Adrenal gland (tissue), 12 donors: ENCODE measurements around the gene SELENOT. TPM values are rescaled to one million over a fixed set of nuclear protein-coding genes. Genes with fewer than 3 reads are reported as not detected.

ENCODE experiments used
- DNase-seq, 7 donors: peaks; one replicate each; pipeline ENCODE4 v3.0.0-alpha.2; 2019 to 2020
- H3K27ac ChIP-seq, 5 donors: fragments of 200-600 bp; sonication (generic) in 4 of 5; 1 replicate in 3 of 5; 2 replicates in 2 of 5; pipeline versions ENCODE4 v1.5.1 to v1.8.0; 2016 to 2020; ENCODE audit warnings: mild to moderate bottlenecking in 1 of 5
- H3K27me3 ChIP-seq: fragments of 200-600 bp; 2 replicates; pipeline ENCODE4 v1.8.0; 2021
- H3K36me3 ChIP-seq, 2 donors: fragments of 200-600 bp; replicated peaks in 1 of 2; 1 replicate in 1 of 2; 2 replicates in 1 of 2; pipeline versions ENCODE4 v1.5.1 to v1.8.0; 2018 to 2022
- H3K4me1 ChIP-seq, 2 donors: fragments of 200-600 bp; replicated peaks in 1 of 2; 1 replicate in 1 of 2; 2 replicates in 1 of 2; pipeline versions ENCODE4 v1.5.1 to v1.8.0; 2018 to 2021
- H3K4me3 ChIP-seq, 4 donors: fragments of 200-600 bp; sonication (generic) in 3 of 4; one replicate each; pipeline ENCODE4 v1.5.1; 2016 to 2018
- H3K9me3 ChIP-seq, 3 donors: fragments of 200-600 bp; sonication (generic) in 1 of 3; replicated peaks in 1 of 3; 1 replicate in 2 of 3; 2 replicates in 1 of 3; pipeline versions ENCODE4 v1.5.1 to v1.8.0; 2016 to 2021
- POLR2A ChIP-seq, 2 donors: fragments of 450-650 bp; IDR thresholded peaks; one replicate each; pipeline ENCODE4 v1.6.1; 2017; ENCODE audit warnings: antibody characterized with exemption in 2 of 2, mild to moderate bottlenecking in 2 of 2, moderate library complexity in 1 of 2
- WGBS, 4 donors: extraction: QIAGEN DNeasy Blood & Tissue Kit in 2 of 4; methylation state at CpG; one replicate each; pipeline versions ENCODE4 v1.1.5 to v1.1.7; 2013 to 2017; 5-methylcytosine and 5-hydroxymethylcytosine counted together
- intact Hi-C, 2 donors: fragments of 100-400 bp; cut with DNase I; formaldehyde crosslinking; loops; one replicate each; pipeline versions ENCODE4 v1.14.1 to v1.15.0; 2022 to 2023
- polyA plus RNA-seq, 3 donors: library from polyadenylated mRNA; stranded (reverse); fragments of 200-250 nt in 2 of 3; fragments of 350-450 nt in 1 of 3; fragmentation: Illumina TruSeq in 1 of 3; extraction: RNeasy Lipid Tissue Mini Kit (QIAGEN cat#74804) in 1 of 3; gene quantifications; one replicate each; pipeline ENCODE4 v1.2.3, GENCODE V29; 2013 to 2014
- total RNA-seq, 9 donors: library from RNA; depleted of rRNA in 4 of 9; stranded (reverse); fragments of >200 nt in 4 of 9; fragments of 120-200 nt in 1 of 9; fragmentation: NEBNext Ultra II Directional in 1 of 9; extraction: Animal tissue kit (Norgen Biotek cat#: 25700) in 1 of 9; gene quantifications; one replicate each; pipeline versions ENCODE4 v1.1.0 to v1.2.4, GENCODE V29; 2013 to 2023
- TF ChIP-seq, protein P1 (sequence below), 6 experiments: fragments of 450-650 bp in 4 of 6; fragments of 200-600 bp in 2 of 6; sonication (generic) in 1 of 6; IDR thresholded peaks; 1 replicate in 5 of 6; 2 replicates in 1 of 6; pipeline versions ENCODE4 v1.5.1 to v1.8.0; 2016 to 2021; ENCODE audit warnings: antibody characterized with exemption in 6 of 6, mild to moderate bottlenecking in 2 of 6, moderate library complexity in 1 of 6
- donor health status: healthy with polysubstance abuse.
- donor health status: Bipolar disorder and iron deficiency.
- donor health status: DM: yes; HTN: yes; CAD: no.
- donor health status: DM: no; HTN: no; CAD: no.
- donor health status: DM: no; HTN: no; CAD: no.
- donor health status: DM: yes; HTN: yes; CAD: no.

SELENOT gene
- total and polyA plus RNA-seq, 12 donors: 19.4 to 323 (median 151) TPM

- Histone ChIP-seq H3K36me3 (peaks cover 0 to 48% of the 10 kb centered on the region in 2 donors), H3K9me3 (peaks cover 0 to 4% (median 0%) of the 10 kb centered on the region in 3 donors), H3K4me3 (no peak overlapping the region), H3K27ac (no peak overlapping the region), H3K4me1 (peaks cover 0 to 13% of the 10 kb centered on the region in 2 donors), H3K27me3 (no peaks in the 10 kb centered on the region)
- DNase-seq: no peak
- TF ChIP-seq POLR2A (IDR thresholded peaks at IDR 0.05): no peak
- TF ChIP-seq, protein P1, sequence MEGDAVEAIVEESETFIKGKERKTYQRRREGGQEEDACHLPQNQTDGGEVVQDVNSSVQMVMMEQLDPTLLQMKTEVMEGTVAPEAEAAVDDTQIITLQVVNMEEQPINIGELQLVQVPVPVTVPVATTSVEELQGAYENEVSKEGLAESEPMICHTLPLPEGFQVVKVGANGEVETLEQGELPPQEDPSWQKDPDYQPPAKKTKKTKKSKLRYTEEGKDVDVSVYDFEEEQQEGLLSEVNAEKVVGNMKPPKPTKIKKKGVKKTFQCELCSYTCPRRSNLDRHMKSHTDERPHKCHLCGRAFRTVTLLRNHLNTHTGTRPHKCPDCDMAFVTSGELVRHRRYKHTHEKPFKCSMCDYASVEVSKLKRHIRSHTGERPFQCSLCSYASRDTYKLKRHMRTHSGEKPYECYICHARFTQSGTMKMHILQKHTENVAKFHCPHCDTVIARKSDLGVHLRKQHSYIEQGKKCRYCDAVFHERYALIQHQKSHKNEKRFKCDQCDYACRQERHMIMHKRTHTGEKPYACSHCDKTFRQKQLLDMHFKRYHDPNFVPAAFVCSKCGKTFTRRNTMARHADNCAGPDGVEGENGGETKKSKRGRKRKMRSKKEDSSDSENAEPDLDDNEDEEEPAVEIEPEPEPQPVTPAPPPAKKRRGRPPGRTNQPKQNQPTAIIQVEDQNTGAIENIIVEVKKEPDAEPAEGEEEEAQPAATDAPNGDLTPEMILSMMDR (IDR thresholded peaks at IDR 0.05): no peak
- intact Hi-C loops: loop anchor here in 1 of 2 donors (10.0 kb wide), 1 partner anchor 71 kb away; no protein-coding TSS in a partner anchor
- 92 to 100% (median 94%) methylated on average over 1 of the region's 1 CpG for whole genome bisulfite sequencing, 4 donors
Measured at GRCh38 chr3:150623945-150624344, 20.8 kb downstream of the SELENOT start.

DNA sequence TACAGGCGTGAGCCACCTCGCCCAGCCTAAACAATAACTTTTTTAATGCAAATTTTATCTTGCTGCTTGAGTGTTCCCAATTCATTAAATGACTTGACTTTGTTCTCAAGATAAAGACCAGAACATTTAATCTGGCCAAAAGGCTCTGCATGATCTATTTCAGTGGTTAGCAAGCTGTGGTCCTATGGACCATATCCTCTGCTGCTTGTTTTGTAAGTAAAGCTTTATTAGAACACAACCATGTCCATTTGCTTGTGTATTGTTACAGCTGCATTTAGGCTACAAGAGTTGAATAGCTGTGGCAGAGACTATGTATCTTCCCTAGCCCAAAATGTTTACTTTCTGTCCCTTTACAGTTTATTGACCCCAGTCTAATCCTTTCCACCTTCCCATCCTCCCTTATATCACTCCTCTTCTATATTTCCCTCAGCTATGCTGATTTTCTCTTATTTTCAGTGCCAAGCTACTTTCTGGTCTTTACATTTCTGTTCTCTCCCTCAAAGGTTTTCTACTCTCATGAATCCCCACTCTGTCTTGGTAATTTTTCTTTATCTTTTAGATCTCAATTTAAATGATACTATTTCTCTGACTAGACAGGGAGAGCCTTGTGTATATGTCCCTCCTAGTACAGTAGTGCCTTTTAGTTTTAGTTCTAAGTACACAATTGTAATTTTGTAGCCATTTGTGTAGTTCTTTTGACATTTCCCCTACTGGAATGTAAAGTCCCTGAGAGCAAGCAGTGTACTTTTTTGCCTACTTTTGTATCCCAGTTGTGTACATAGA is 23.2 kb downstream of the SELENOT start:
- TF ChIP-seq, protein P1 (IDR thresholded peaks at IDR 0.05): no peak
- no peak for TF ChIP-seq POLR2A (IDR thresholded peaks at IDR 0.05)
- 93 to 98% (median 98%) methylated on average over 2 of the region's 2 CpGs for WGBS, 4 donors
- Histone ChIP-seq H3K4me1 (peaks cover 0 to 6% of the 10 kb centered on the region in 2 donors), H3K4me3 (no peak overlapping the region), H3K9me3 (peaks cover 0 to 4% (median 0%) of the 10 kb centered on the region in 3 donors), H3K27me3 (no peaks in the 10 kb centered on the region), H3K27ac (no peak overlapping the region), H3K36me3 (peaks cover 0 to 56% of the 10 kb centered on the region in 2 donors)
- intact Hi-C loops: loop anchor here in 1 of 2 donors (10.0 kb wide), 1 partner anchor 68 kb away; no protein-coding TSS in a partner anchor
- DNase-seq: no peak

GRCh38 chr3:150627557-150627956 is 24.4 kb downstream of the SELENOT start:
- H3K4me3 ChIP-seq: no peak overlapping the region
- intact Hi-C loops: loop anchor here in 1 of 2 donors (10.0 kb wide), 1 partner anchor 67 kb away; no protein-coding TSS in a partner anchor
- DNase-seq: no peak
- no peaks in the 10 kb centered on the region for H3K27me3 ChIP-seq
- H3K36me3 ChIP-seq: peaks cover 0 to 61% of the 10 kb centered on the region in 2 donors
- WGBS, 4 donors: 71 to 83% (median 81%) methylated on average over 2 of the region's 2 CpGs
- TF ChIP-seq POLR2A (IDR thresholded peaks at IDR 0.05): no peak
- TF ChIP-seq, protein P1 (IDR thresholded peaks at IDR 0.05): no peak
- H3K9me3 ChIP-seq: no peaks in the 10 kb centered on the region
- peaks cover 0 to 6% of the 10 kb centered on the region in 2 donors for H3K4me1 ChIP-seq
- H3K27ac ChIP-seq: no peak overlapping the region

GRCh38 chr3:150631515-150632221 is 28.5 kb downstream of the SELENOT start:
- WGBS, 4 donors: 89 to 96% (median 91%) methylated on average over 6 to 7 of the region's 7 CpGs
- no peak for DNase-seq
- peaks cover 0 to 36% of the 10 kb centered on the region in 2 donors for H3K36me3 ChIP-seq
- H3K9me3 ChIP-seq: no peaks in the 10 kb centered on the region
- intact Hi-C loops: no loop called here
- no peak for TF ChIP-seq POLR2A (IDR thresholded peaks at IDR 0.05)
- TF ChIP-seq, protein P1 (IDR thresholded peaks at IDR 0.05): no peak
- H3K27me3 ChIP-seq: no peaks in the 10 kb centered on the region
- H3K4me3 ChIP-seq: no peak overlapping the region
- no peaks in the 10 kb centered on the region for H3K4me1 ChIP-seq
- H3K27ac ChIP-seq: no peak overlapping the region
